ENCODE data around the gene SEPTIN7. TPM values are rescaled to one million over a fixed set of nuclear protein-coding genes. Genes with fewer than 3 reads are reported as not detected.
"Not testable (repeated sequence)": the region's sequence is repeated elsewhere in the genome, so short reads cannot be mapped to it uniquely, and the experiment has no call there.

SEPTIN7 gene
- 187 TPM for total RNA-seq
- long read RNA-seq, full-length matches to known transcripts = 151 of 186 reads
- long read RNA-seq, partial matches to known transcripts = 7 of 186 reads
- long read RNA-seq, other reads (novel, unspliced or antisense) = 28 of 186 reads

GRCh38 chr7:35800718-35801391 lies at the start of gene SEPTIN7:
TSS of gene SEPTIN7 (plus strand) at chr7:35801057. CDS start at chr7:35801210, 153 bp downstream.
- H3K9me3 ChIP-seq (replicated peaks) = no peaks in the 10 kb centered on the region
- peak; percentile 99 for DNase-seq
- no peaks in the 10 kb centered on the region for H3K36me3 ChIP-seq
- intact Hi-C loops (cut with micrococcal nuclease) = no loop called here
- H3K4me1 ChIP-seq = peaks cover 62% of the 10 kb centered on the region
- no peak for TF ChIP-seq CTCF (IDR thresholded peaks at IDR 0.05; ENCODE audit: borderline replicate concordance)
- H3K27ac ChIP-seq (replicated peaks) = peak within 1 kb of the TSS; percentile 98
- H3K27me3 ChIP-seq (ENCODE audit: low read depth) = no peaks in the 10 kb centered on the region
- H3K4me3 ChIP-seq = peak within 1 kb of the TSS; percentile 95

GRCh38 chr7:35752742-35753141 lies 48.1 kb upstream of the SEPTIN7 start:
- no peak for TF ChIP-seq CTCF (IDR thresholded peaks at IDR 0.05; ENCODE audit: borderline replicate concordance)
- H3K9me3 ChIP-seq (replicated peaks) = no peaks in the 10 kb centered on the region
- H3K4me1 ChIP-seq = peaks cover 39% of the 10 kb centered on the region
- H3K36me3 ChIP-seq = no peaks in the 10 kb centered on the region
- intact Hi-C loops (cut with micrococcal nuclease) = no loop called here
- H3K4me3 ChIP-seq = no peak overlapping the region
- no peak for DNase-seq
- H3K27me3 ChIP-seq (ENCODE audit: low read depth) = no peaks in the 10 kb centered on the region
- H3K27ac ChIP-seq (replicated peaks) = no peak overlapping the region

GRCh38 chr7:35753761-35754603 lies 46.9 kb upstream of the SEPTIN7 start:
- Histone ChIP-seq H3K36me3 (no peaks in the 10 kb centered on the region), H3K9me3 (replicated peaks) (no peaks in the 10 kb centered on the region), H3K4me3 (no peak overlapping the region), H3K4me1 (peaks cover 47% of the 10 kb centered on the region), H3K27ac (replicated peaks) (peak overlapping the region; percentile 78), H3K27me3 (ENCODE audit: low read depth) (no peaks in the 10 kb centered on the region)
- intact Hi-C loops (cut with micrococcal nuclease) = no loop called here
- DNase-seq = peak; percentile 52
- no peak for TF ChIP-seq CTCF (IDR thresholded peaks at IDR 0.05; ENCODE audit: borderline replicate concordance)

- no peaks in the 10 kb centered on the region for H3K36me3 ChIP-seq
- no peaks in the 10 kb centered on the region for H3K9me3 ChIP-seq (replicated peaks)
- H3K4me1 ChIP-seq = peaks cover 47% of the 10 kb centered on the region
- H3K27ac ChIP-seq (replicated peaks) = peak overlapping the region; percentile 78
- H3K27me3 ChIP-seq (ENCODE audit: low read depth) = no peaks in the 10 kb centered on the region
- intact Hi-C loops (cut with micrococcal nuclease) = no loop called here
- no peak for DNase-seq
- no peak overlapping the region for H3K4me3 ChIP-seq
- no peak for TF ChIP-seq CTCF (IDR thresholded peaks at IDR 0.05; ENCODE audit: borderline replicate concordance)
These were observed 46.1 kb upstream of the SEPTIN7 start for GRCh38 chr7:35754741-35755140.

GRCh38 chr7:35755711-35756110 lies 45.1 kb upstream of the SEPTIN7 start:
- H3K27me3 ChIP-seq (ENCODE audit: low read depth) = no peaks in the 10 kb centered on the region
- peaks cover 48% of the 10 kb centered on the region for H3K4me1 ChIP-seq
- H3K36me3 ChIP-seq = no peaks in the 10 kb centered on the region
- H3K4me3 ChIP-seq = no peak overlapping the region
- H3K9me3 ChIP-seq (replicated peaks) = no peaks in the 10 kb centered on the region
- peak overlapping the region; percentile 78 for H3K27ac ChIP-seq (replicated peaks)
- intact Hi-C loops (cut with micrococcal nuclease) = no loop called here
- no peak for TF ChIP-seq CTCF (IDR thresholded peaks at IDR 0.05; ENCODE audit: borderline replicate concordance)
- DNase-seq = no peak

- H3K27me3 ChIP-seq (ENCODE audit: low read depth); H3K9me3 ChIP-seq (replicated peaks); H3K27ac ChIP-seq (replicated peaks); DNase-seq; intact Hi-C loops (cut with micrococcal nuclease); H3K36me3 ChIP-seq; H3K4me3 ChIP-seq: not testable (repeated sequence)
- peaks cover 56% of the 10 kb centered on the region for H3K4me1 ChIP-seq
These were observed 44.4 kb upstream of the SEPTIN7 start for GRCh38 chr7:35756453-35756852.

Data from left ventricle myocardium inferior (tissue), 1 donor.